ENCODE measurements around the gene ATXN7L1.
"Not testable (repeated sequence)": the region's sequence is repeated elsewhere in the genome, so short reads cannot be mapped to it uniquely, and the experiment has no call there.

The ATXN7L1 gene

DNA sequence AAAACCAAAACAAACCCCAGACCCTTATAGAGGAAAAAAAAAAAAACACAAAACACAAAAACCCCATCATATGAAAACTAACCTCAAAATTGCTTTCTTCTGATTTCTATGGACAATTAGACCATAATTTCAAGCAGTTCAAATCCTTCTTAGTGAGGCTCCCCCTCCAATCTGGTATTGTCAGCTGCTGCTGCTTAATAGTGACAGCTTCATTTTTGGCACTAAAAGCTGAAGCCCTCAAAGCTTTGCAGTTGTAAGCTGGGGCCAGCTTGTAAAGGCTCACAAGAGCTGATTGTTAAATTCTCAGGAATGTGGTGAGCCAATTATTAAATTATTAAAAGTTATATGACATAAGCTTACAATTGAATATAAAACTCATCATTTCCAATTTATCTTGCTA, 21.9 kb downstream of the ATXN7L1 start:
- DNase-seq, result no peak

DNA sequence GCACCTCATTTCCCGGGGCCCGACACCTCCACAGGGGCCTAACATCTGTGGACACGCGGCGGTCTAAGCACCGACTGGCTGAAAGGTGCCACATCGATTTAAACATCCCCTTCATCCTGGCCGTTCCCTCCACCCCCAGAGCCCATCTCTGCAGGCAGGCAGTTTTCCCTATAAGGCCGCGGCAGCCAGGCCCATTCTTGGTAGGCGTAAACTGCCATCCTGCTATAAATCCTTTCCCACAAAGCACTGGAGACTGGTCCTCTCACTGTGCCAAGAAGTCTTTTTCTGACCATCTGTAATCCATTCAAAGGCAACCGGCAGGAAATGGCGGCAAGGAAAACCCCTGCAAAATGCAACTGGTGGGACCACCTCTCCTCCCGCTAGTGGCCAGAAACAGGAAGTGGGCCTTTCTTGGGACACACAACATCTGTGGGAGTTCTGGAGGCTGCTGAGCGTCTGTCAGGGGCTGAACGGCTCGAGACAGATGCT, 22.4 kb downstream of the ATXN7L1 start:
- no peak for DNase-seq

DNA sequence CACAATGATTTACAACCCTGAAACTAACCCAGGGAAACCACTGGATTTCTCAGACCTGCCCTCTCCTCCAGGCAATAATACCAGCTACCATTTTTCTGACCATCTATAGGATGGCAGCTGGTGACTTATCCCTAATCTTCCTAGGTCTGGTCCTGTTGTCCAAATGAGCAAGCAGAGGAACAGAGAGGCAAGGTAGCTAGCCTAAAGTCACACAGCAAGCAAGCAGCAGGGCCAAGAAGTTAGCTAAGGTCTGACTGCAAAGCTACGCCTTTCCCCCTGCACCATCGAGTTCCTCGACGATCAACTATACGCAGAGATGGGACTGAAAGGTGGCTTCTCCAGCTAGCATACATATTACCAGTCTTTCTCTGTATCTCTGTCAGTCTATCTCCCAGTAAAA, 25.3 kb downstream of the ATXN7L1 start:
- DNase-seq, result no peak

DNA sequence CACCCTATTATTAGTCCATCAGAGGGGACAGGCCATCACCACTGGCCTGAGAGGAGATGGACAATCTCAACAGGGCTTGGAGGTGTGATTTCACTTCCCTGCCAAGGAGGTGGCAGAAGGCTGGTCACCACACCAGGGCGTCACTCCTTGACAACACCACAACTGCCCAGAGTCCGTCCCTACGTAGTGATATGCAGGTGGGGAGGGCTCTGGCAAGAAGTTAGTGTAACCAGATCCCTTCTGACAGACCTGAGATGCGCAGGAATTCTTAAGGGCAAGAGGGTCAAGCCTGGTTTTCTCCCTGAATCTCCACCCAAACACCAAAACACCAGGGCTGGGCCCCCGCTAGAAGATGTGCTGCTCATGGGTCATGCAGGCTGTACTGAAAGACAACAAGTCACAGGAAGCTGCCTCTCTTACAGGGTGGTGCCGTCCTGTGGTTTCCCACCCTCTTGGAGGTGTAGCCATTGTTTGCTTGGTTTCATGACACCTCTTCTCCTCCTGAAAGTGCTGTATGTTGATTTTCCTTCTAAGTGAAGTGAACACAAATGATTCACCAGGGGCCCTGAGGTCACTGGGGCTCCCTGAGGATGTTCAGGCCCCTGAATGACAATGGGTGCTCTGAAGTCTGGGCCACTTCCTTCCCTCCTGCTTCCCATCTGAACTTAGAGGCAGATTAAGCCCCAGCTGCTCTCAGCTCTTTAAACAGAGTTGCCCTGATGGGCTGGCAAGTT, 27.1 kb downstream of the ATXN7L1 start:
- peak; percentile 24 for DNase-seq

DNA sequence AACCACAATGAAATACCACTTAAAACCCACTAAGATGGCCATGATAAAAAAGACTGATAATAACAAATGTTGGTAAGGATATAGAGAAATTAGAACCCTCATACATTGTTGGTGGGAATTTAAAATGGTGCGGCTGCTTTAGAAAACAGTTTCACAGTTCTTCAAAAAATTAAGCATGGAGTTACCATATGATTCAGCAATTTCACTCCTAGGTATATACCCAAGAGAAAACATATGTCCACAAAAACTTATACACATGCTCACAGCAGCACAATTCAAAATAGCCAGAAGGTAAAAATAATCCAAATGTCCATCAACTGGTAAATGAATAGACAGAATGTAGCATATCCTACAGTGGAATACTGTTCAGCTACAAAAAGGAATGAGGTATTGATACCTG, 30.0 kb downstream of the ATXN7L1 start:
- no peak for DNase-seq

DNA sequence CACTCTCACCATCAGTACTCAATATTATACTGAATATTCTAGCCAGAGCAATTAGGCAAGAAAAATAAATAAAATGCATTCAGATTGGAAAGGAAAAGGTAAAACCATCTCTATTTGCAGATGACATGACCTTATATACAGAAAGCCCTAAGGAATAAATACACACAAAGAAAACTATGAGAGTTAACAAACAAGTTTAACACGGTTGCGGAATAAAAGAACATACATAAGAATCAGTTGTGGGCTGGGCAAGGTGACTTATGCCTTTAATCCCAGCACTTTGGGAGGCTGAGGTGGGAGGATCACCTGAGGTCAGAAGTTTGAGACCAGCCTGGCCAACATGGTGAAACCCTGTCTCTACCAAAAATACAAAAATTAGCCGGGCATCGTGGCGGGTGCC, 31.7 kb downstream of the ATXN7L1 start:
- DNase-seq, result not testable (repeated sequence)

DNA sequence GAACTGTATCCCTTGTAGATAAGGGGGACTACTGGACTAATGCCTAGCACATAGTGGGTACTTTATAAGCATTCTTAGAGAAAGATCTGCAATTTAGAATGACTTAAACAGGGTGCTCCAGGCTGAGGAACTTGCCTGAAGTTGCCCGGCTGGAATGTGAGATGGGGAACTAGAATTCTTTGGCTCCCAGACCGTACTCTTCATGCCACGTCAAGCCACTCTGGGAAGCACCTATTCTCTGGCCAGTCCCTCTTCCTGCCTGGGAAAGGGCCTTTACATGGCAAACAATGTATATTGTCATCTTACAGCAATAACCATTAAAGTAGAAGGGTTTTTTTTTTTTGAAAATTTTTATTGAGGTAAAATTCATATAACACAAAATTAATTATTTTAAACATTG, 34.5 kb downstream of the ATXN7L1 start:
- no peak for DNase-seq

DNA sequence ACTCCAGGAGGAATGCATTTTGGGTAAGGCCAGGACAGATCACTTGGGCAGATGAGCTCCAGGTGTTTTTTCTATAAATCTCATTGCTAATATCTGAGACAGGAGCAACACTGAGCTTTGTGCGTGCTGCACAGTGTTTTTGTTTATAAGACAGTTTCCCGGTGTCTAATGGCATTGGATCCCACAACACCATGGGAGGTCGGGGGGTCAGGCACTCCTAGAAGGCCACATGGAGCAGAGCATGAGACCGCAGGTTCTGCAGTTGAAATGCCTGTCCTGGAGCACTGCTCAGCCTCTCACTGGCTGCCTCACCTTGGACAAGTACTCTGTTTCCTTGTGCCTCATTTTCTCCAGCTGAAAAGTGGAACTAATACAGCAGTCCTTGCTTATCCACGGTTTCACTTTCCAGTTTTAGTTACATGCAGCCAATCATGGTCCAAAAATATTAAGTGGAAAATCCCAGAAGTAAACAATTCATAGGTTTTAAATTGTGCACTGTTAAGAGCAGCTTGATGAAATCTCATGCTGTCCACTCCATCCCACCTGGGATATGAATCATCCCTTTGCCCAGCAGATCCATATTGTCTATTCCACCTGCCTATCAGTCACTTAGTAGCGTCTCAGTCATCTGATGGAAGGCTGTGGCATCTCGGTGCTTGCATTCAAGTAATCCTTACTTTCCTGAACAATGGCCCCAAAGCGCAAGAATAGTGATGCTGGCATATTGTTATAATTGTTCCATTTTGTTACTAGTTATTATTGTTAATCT, 35.2 kb downstream of the ATXN7L1 start:
- no peak for DNase-seq

DNA sequence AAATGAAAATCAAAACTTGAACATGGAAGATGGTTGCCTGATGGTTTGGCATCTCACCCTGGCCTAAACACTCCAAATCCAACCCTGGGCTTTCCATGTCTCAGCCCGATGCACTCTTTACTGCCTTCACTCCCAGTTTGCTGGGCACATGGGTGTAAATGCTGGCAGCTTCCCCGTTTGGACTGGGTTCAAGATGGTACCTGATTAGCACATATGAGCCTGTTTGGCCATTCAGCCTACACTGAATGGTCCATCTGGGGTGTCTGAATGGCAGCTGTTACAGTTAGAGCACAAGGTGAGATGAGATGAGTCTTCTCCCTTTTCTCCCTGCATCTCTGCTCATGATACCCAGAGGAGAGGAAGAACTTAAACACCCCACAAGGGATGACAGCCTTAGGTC, 37.1 kb downstream of the ATXN7L1 start:
- no peak for DNase-seq

DNA sequence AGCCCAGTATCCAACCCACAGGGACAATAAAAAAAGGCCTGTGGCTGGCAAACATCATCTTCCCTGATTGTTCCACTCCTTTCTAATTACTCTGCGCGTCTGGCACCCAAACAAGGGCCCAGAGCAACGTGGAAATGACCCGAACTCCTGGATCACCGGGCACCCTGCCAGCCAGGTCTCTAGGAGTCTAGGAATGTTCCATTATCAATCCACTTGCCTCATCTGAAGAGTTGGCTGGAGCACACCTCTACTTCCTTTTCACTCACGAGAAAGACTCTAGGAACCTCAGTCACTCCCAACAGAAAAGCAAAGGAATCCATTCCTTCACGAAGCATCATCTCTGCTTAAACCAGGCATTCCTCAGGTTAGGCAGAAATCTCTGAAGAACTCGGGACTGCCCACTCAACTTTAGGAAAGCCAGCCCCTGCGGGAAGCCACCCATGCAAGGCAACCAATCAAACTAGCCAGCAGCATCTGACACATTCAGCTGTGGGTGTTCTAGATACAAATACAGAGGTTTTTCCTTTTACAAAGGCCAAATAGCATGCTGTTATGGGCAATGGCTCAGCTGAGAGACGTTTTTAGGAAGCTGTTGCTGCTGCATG, 37.7 kb downstream of the ATXN7L1 start:
- peak; percentile 32 for DNase-seq

DNA sequence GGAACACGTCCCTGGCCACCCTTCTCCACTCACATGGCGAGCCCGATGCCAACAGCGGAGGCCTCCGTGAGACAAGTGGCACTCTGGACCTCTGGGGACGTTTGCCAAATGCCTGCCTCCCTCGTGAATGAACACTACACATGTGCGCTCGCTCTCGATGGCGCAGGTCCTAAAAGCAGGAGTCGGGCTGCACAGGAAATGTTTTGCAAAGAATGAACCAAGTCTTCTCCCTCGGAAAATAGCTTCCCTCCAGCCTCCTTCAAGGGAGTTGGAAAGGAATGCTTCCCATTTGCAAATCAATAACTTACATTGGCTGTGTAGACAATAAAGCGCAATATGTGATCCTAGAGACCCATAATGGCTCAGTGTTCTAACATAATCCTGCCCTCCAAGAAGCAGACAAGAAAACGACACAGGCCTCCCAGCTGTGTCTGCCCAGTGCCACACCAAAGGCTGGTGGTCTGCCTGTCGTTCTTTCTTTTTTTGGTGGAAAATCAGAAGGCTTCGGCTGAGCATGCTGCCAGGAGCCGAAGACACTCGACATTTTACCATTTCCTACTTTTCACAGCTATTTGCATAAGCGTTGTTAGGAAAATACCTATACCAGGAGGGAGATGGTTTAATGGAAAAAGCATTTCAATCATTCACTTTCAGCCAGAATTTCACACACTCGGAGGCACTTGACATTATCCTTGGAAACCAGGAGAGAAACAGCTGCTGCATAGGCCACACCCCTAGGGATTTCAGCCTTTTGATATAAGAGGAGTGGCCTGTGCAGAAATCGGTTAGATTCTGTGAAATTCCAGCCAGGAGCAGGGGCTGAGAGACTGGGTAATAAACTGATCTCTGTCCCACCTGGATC, 38.4 kb downstream of the ATXN7L1 start:
- DNase-seq, result peak; percentile 38

DNA sequence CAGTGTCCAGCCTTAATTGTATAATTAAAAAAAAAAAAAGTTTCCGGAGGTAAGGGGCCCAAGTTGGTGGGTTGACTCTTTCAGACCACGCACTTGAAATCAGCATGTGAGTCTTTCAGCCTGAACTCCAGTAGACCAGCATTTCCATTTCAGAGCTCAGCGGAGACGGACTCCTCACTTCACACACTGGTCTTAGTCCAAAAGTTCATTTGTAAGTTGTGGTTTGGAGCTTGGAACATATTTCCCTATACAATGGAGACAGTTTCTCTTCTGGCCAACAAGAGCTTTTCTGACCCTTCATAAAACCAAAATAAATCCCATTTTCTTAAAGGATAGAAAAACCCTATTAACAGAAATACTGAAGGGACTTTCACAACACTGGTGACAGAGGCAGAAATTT, 41.0 kb downstream of the ATXN7L1 start:
- DNase-seq, result no peak

DNA sequence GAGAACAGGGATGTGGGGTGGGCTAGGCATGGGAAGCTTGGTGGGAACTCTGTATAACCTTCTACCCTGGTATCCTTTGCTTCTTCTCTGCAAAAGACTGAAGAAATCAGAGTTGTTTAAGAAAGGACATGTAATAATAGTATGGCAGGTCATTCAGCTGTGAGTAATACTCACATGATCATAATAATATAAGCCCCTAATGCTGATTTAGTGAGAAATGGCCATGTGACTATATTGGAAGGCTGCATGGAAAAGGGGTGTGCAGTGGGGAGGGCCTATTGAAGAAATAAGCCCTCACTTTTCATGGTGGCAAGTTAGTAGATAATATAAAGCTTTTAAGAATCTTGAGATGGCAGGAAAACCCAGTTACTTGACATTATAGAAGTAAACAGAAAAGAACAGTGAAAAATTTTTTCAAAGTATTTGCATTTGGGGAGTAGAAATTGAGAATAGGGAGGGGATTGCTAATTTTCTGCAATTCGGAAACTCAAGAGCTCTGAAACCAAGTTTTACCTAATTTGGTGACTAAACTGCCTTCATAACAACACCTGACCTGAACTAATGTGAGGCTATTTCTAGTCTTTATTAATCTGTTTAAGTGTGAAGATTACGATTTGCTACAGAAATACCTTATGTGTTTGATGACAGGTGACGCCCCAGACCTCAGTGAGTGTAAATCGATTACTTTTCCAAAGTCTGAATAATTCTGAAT, 44.4 kb downstream of the ATXN7L1 start:
- DNase-seq, result no peak

DNA sequence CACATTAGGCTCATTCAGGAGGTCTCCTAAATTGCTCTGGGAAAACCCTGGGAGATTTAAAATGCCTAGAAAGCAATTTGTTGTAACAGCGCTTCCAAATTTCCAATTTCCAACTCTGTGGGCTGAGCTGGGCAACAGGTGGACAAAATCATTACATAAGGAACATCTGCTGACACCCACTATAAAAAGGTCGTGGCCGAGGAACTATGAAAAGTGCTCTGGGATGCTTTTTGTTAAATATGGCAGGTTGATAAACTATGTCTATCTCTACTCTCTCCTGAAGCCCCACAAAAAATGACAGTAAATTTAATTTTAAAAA, 45.1 kb downstream of the ATXN7L1 start:
- no peak for DNase-seq

DNA sequence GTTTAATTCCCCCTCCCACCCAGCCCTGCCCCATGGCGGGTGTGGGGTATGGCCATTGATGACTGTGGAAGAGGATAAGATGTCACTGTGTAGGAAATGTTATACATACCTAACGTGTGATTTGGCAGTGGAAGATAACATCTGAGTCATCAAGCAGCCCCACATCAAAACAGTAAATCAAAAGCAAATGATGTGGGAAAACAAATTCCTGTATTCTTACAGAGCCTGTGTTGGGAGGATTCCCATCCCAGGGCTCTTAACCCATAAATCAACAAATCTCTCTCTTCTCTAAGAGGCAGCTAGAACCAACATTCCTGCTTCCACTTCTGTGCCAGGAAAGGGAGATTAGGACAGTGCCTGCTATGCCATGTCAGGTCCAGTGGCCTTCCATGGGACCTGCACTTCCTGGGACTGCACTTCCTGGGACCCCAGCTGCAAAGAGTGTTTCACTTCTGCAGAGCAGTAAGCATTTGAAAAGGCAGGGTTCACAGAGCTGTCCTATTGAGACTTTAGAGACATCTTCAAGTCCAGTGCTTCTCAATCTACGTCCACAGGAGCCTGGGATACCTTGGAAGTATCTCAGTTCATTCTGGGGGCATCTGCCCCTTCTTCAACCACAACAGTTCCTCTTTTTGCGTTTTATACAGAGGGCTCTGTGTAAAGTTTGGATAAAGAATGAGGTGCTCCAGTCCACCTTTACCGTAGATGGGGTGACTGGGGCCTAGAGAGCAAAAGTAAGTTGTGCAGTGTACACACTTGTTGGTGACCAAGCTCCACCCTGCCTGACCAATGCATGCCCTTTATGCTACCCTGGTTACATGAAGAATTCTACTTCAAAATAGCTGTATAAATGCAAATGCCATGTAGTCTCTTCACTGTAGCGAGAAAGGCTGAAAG, 45.7 kb downstream of the ATXN7L1 start:
- DNase-seq, result no peak

DNA sequence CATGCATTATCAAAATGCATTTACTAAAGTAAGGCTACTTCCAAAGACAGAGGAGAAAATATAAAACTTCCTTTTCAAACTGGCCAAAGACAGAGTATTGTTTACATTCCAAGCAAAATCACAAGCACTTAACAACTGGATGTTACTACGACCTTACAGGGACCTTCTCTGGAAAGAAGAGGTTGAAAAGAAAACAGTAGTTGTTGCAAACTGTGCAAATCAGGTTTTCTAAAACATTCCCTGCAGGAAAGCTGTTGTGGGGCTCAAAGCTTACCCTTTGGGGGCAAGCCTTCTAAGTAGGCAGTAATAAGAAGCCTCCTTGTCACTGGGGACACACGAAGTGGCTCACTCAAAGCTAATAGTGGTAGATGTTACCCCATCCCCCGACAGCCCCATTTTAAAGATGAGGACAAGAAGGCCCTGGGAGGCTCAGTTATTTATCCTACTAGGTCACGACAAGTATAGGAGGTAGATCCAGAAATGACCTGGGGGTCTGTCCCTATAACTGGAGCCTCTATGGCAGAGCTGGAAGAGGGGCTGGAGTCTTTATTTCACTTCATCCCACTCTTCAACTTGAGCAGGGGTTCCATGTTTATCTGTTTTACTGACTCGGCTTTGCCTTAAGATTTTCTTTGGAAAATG, 46.6 kb downstream of the ATXN7L1 start:
- no peak for DNase-seq

DNA sequence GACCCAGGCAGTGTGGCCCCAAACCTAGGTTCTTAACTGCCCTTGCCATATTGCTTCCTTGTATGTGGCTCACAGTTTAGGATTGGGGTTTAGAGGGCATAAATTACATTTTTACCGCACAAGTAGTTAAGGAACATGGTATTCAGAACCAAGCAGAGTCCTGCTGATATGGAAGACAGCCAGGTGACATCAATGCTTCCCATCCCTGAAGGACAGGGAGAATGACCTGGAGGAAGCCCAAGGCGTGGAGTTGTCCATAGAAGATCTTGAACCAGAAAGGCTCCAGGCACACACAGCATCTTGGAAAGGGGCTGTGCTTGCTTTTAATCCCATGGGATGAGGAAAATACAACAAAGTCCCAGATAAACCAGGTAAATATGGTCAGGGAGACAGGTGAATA, 48.3 kb downstream of the ATXN7L1 start:
- no peak for DNase-seq

DNA sequence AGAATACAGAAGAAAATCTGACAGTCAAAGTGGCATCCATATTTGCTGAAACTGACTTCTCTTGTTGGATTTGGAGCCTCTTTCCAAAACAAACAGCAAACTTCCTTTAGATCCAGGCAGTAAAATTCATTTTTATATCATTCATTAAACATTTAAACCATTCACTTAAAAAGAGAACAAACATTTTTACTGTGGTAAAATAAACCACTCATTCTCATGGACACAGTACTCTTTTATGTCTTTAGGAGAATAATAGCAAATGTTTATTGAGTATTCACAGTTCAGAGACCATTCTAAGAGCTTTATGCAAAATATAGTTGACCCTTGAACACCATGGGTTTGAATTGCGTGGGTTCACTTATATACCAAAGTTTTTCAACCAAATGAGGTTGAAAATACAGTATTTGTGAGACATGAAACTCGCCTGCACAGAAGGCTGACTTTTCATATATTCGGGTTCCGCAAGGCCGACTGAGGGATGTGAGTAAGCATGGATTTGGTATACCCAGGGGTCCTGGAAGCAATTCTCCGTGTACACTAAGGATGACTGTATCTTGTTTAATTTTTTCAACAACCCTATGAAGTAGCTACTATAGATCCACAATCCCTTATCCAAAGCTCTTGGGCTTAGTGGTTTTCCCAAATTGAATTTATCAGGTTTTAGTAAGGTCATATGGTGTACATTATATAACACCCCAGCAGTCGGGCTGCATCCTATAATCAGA, 49.1 kb downstream of the ATXN7L1 start:
- no peak for DNase-seq

DNA sequence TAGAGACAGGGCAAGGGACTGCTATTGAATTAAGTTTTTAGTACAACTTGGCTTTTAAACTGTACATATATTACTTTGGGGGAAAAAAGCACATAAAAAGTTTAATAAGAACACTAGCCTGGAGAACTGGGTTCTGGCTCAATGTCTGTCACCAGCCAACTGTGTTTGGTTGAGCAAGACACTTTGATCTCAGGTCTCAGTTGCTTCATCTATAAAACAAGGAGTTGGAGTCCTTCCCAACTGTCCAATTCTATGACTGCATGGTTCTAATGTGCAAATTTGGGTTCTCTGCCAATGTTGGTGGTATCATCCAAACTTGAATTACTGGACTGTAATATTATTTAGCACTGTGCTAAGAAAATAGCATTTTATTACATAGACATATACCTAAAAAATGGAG, 50.3 kb downstream of the ATXN7L1 start:
- no peak for DNase-seq

DNA sequence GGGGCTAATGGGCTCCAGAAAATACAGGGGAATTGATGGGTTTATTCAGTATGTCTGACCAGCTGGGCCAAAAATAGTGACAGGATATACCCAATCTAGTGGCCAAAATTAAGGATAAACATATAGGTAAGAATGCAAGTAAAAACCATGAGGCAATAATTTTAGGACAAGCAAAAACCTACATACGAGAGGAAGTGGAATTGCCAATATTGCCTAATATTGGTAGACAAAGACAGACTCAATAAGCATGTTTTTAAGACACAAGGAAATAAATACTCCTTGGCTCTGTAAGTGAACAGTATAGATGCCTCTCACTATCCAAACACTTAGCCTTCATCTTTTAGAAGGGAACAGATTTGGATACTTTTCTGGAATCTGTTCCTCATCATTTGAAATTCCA, 51.0 kb downstream of the ATXN7L1 start:
- DNase-seq, result no peak

Data from DMS153 (cell line).